Activated CD4-positive, alpha-beta T cell treated with anti-CD3 and anti-CD28 coated beads, Interleukin-2, amount 50 U/mL, for 48 hours (primary cell): Measurements from ENCODE around the gene LTBP4.

Experiments used
- DNase-seq, 2 experiments: peaks; one replicate each; pipeline ENCODE4 v3.0.0-alpha.2; 2020

The LTBP4 gene

DNA sequence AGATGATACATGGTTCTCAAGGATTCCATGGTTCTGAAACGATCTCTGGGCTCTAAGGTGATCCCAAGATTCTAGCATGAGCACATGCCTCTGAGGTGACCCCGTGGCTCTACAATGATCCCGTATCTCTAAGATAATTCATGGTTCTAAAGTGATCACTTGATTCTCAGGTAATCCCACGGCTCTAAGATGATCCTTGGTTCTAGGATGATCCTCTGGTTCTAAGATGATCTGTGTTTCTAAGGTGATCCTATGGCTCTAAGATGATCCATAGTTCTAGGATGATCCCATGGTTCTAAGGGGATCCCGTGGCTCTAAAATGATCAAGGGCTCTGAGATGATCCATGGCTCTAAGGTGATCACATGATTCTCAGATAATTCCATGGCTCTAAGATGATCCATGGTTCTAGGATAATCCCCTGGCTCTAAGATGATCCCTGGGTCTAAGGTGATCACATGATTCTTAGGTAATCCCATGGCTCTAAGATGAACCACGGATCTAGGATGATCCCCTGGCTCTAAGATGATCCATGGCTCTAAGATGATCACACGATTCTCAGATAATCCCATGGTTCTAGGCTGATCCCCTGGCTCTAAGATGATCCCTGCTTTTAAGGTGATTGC, 67.9 kb downstream of the LTBP4 start:
- DNase-seq = no peak

DNA sequence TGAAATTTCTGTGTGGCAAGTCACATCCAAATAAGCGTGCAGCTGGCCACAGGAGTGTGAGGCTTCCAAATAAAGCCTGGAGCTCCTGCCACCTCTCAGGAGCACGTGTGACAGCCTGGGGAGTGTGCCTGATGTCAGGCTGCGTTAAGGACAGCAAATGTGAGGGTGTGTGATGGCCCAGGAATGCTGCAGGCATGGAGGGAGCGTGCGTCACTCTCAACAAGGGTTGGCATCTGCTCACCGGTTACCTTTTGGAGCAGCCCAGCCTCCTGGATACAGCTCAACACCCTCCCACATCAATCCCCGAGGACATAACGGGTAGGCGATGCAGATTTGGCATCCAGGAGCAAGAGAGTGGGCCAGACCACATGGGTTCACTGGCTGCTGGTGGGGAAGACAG, 70.2 kb downstream of the LTBP4 start:
- no peak for DNase-seq

- DNase-seq = no peak
Observed at GRCh38 chr19:40672038-40672437, 70.9 kb downstream of the LTBP4 start.

DNA sequence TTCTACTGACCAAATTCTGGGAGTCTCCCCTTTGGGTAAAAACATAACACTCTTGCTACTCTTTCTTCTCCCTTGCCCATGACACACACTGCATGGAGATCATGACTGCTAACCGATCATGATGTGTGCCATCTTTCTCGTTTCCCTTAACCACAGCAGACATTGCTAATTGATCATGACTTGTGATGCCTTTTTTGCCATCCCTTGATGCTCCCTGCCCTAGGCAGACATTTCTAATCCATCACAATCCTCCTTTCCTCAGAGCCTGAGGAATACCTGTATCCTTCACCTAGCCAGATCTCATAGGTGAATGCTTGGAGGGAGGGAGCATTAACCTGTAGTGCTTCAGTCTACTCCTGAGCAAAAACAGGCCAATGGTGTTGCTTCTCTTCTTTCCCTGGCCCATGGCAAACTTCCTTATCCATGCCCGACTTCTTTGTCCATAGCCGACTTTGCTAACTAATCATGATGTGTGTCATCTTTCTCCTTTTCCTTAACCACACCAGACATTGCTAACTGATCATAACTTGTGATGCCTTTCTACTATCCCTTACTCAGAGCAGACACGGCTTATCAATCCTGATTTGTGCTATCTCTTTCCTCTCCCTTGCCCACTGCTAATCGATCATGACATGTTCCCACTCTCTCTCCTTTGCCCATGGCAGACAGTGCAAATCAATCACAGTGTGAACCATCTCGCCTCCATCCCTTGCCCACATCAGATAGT, 71.6 kb downstream of the LTBP4 start:
- DNase-seq = no peak

DNA sequence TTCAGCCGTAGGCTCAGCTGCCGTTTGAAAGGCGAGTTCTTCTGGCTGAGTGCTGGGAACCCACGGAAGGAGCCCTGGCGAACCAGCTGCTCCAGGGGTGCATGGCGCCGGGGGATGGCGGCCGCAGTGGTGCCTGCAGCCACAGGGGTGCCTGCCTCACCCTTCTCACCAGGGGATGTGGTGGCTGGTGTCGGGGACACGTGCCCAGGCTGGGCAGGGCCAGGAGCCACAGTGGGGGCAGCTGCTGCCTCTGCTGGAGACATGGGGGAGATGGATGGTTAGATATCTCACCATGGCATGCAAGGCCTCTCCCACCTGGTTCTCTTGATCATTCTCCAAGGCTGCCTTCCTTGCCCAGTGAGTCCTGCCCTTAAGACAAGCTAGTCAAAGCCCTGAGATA, 72.2 kb downstream of the LTBP4 start:
- DNase-seq = no peak

- DNase-seq = no peak
Observed at GRCh38 chr19:40674291-40674690, 73.1 kb downstream of the LTBP4 start.

GRCh38 chr19:40677156-40677555, 76.0 kb downstream of the LTBP4 start:
- DNase-seq = no peak
